LNCaP clone FGC (cell line): ENCODE measurements around the gene GCH1.
"Not testable (repeated sequence)": the region's sequence is repeated elsewhere in the genome, so short reads cannot be mapped to it uniquely, and the experiment has no call there.

Experiments used
- DNase-seq: peaks from one replicate; pipeline ENCODE4 v3.0.0-alpha.2; 2011; ENCODE audit warnings: low read depth
- H3K4me3 ChIP-seq: 2 replicates; pipeline ENCODE4 v1.5.1; 2011; ENCODE audit warnings: mild to moderate bottlenecking, low read depth, low read length, control low read depth
- CTCF ChIP-seq: IDR thresholded peaks from 2 replicates; pipeline ENCODE4 v1.5.1; 2012; ENCODE audit warnings: mild to moderate bottlenecking; ENCODE audit not compliant: control insufficient read depth, insufficient read depth; ENCODE audit errors: extremely low read depth

GCH1 gene

GRCh38 chr14:54927551-54927950 is 24.9 kb upstream of the GCH1 start:
- TF ChIP-seq CTCF = no peak
- H3K4me3 ChIP-seq = no peak overlapping the region
- DNase-seq = no peak

GRCh38 chr14:54926570-54926969 is 23.9 kb upstream of the GCH1 start:
- not testable (repeated sequence) for H3K4me3 ChIP-seq, DNase-seq

- no peak for TF ChIP-seq CTCF
- DNase-seq = no peak
- no peak overlapping the region for H3K4me3 ChIP-seq
Observed at GRCh38 chr14:54922598-54922997, 20.0 kb upstream of the GCH1 start.

- H3K4me3 ChIP-seq = no peak overlapping the region
- TF ChIP-seq CTCF = no peak
- DNase-seq = no peak
Observed at GRCh38 chr14:54920052-54920451, 17.4 kb upstream of the GCH1 start.

- no peak for TF ChIP-seq CTCF
- no peak for DNase-seq
Observed at GRCh38 chr14:54919330-54919729, 16.7 kb upstream of the GCH1 start.

GRCh38 chr14:54918427-54918826 is 15.8 kb upstream of the GCH1 start:
- H3K4me3 ChIP-seq = no peak overlapping the region
- no peak for DNase-seq
- TF ChIP-seq CTCF = no peak

More at GRCh38 chr14:54919330-54919729, 16.7 kb upstream of the GCH1 start:
- H3K4me3 ChIP-seq = no peak overlapping the region

- no peak for DNase-seq
- no peak overlapping the region for H3K4me3 ChIP-seq
- TF ChIP-seq CTCF = no peak
Observed at GRCh38 chr14:54916101-54916500, 13.5 kb upstream of the GCH1 start.

GRCh38 chr14:54909817-54910558 is 7.4 kb upstream of the GCH1 start:
- DNase-seq = no peak
- TF ChIP-seq CTCF = no peak
- no peak overlapping the region for H3K4me3 ChIP-seq

GRCh38 chr14:54908973-54909372 is 6.3 kb upstream of the GCH1 start:
- DNase-seq, H3K4me3 ChIP-seq: not testable (repeated sequence)
